ENCODE data around the gene WDR36. TPM values are rescaled to one million over a fixed set of nuclear protein-coding genes. Genes with fewer than 3 reads are reported as not detected.

Gene WDR36
- total and polyA plus RNA-seq, 9 of the 15 experiments (the other 6 are each of a cell fraction or from before 2014, with no cell fraction given), result 25.7 to 68.0 (median 41.5) TPM

- no peak for DNase-seq (ENCODE audit: extremely low read depth in 1 of 4, low spot score in 3 of 4)
- Histone ChIP-seq H3K4me3 (no peak overlapping the region), H2AFZ (ENCODE audit: low read depth, low read length) (no peak overlapping the region), H3K27me3 (ENCODE audit: control insufficient read depth in 2 of 2, insufficient read depth in 2 of 2, low read length in 2 of 2) (no peaks in the 10 kb centered on the region; a peak in 2 of 5 replicates), H3K4me2 (ENCODE audit: insufficient read depth, low read length) (no peak overlapping the region), H3K9me3 (replicated peaks; ENCODE audit: control insufficient read depth, insufficient read depth, low read depth, low read length) (no peaks in the 10 kb centered on the region), H4K20me1 (replicated peaks; ENCODE audit: control insufficient read depth, insufficient read depth, low read length) (no peaks in the 10 kb centered on the region), H3K27ac (ENCODE audit: extremely low read depth, low read depth, low read length) (no peak overlapping the region), H3K4me1 (replicated peaks in 1 of 2; ENCODE audit: control insufficient read depth in 2 of 2, insufficient read depth in 2 of 2, low read length in 2 of 2) (no peaks in the 10 kb centered on the region), H3K36me3 (ENCODE audit: control insufficient read depth, insufficient read depth, low read length) (no peaks in the 10 kb centered on the region), H3K9ac (ENCODE audit: insufficient read depth in 1 of 2, low read depth in 2 of 2, low read length in 2 of 2) (no peak overlapping the region), H3K9me1 (ENCODE audit: control insufficient read depth, insufficient read depth, low read length) (no peaks in the 10 kb centered on the region), H3K79me2 (ENCODE audit: control insufficient read depth, insufficient read depth, low read length) (no peaks in the 10 kb centered on the region)
- no peak for ATAC-seq
- BruUV-seq (replicated peaks), result no TSS peak
- ChIA-PET CTCF (ENCODE audit: low intra/inter-chr PET ratio) (no interaction called here), POLR2A (no interaction called here)
- WGBS (ENCODE audit: insufficient coverage, low coverage, missing lambda C conversion rate), result 6% methylated on average over 3 of the region's 3 CpGs
- FAIRE-seq, result no peak
- intact Hi-C loops (cut with micrococcal nuclease) (no loop called here), in situ Hi-C loops (cut with MboI) (no loop called here)
- no peak for TF ChIP-seq ZBTB26 (CRISPR knock-in tag; IDR thresholded peaks at IDR 0.05)
- TF ChIP-seq, protein P1, sequence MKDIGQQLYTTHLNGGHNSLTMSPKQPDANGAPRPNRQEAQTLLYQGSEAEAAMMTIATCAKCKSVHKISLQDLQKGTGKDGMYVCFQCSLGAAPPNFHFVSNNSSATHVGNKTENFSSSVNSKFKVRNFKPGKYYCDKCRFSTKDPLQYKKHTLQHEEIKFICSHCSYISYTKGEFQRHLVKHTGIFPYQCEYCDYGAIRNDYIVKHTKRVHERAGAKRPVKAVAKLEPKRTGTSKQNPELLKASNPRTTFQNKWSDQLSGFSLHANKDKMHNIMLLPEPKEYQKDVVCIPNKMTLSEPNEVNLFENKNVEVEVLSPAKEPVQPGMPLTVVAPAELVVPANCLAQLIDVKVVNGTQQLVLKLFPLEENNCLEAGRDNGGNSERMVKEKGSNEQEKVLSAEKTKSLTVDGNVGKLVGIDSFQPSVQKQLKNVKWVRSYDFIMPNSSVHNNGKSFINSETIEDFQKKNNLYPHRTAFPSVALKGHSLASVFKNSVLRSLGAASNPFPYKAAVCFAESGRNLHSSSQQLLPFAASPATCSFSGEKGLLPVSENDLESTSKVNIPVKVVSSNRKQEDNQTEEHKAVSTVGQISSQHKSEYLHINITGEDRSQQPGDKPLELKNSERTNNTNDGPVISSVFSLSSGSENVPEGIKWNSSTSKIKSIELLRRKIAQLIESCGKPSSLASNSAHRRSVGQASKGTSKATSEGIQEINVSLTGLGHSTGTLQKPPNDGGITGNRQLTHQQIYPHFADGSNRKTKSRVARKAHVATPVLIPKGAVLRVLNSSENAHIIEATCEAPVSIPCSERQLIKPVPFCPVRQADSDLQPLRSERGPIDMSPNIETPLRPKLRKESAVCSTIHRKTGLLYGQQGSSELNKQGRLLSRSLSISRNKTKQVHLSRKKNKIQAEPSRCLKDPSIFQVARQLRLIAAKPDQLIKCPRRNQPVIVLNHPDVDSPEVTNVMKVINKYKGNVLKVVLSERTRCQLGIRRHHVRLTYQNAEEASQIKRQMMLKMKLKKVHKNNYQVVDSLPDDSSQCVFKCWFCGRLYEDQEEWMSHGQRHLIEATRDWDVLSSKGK (CRISPR knock-in tag; IDR thresholded peaks at IDR 0.05), result no peak
- no peak for TF ChIP-seq FOXP1 (CRISPR knock-in tag; IDR thresholded peaks at IDR 0.05)
- TF ChIP-seq, protein P2, sequence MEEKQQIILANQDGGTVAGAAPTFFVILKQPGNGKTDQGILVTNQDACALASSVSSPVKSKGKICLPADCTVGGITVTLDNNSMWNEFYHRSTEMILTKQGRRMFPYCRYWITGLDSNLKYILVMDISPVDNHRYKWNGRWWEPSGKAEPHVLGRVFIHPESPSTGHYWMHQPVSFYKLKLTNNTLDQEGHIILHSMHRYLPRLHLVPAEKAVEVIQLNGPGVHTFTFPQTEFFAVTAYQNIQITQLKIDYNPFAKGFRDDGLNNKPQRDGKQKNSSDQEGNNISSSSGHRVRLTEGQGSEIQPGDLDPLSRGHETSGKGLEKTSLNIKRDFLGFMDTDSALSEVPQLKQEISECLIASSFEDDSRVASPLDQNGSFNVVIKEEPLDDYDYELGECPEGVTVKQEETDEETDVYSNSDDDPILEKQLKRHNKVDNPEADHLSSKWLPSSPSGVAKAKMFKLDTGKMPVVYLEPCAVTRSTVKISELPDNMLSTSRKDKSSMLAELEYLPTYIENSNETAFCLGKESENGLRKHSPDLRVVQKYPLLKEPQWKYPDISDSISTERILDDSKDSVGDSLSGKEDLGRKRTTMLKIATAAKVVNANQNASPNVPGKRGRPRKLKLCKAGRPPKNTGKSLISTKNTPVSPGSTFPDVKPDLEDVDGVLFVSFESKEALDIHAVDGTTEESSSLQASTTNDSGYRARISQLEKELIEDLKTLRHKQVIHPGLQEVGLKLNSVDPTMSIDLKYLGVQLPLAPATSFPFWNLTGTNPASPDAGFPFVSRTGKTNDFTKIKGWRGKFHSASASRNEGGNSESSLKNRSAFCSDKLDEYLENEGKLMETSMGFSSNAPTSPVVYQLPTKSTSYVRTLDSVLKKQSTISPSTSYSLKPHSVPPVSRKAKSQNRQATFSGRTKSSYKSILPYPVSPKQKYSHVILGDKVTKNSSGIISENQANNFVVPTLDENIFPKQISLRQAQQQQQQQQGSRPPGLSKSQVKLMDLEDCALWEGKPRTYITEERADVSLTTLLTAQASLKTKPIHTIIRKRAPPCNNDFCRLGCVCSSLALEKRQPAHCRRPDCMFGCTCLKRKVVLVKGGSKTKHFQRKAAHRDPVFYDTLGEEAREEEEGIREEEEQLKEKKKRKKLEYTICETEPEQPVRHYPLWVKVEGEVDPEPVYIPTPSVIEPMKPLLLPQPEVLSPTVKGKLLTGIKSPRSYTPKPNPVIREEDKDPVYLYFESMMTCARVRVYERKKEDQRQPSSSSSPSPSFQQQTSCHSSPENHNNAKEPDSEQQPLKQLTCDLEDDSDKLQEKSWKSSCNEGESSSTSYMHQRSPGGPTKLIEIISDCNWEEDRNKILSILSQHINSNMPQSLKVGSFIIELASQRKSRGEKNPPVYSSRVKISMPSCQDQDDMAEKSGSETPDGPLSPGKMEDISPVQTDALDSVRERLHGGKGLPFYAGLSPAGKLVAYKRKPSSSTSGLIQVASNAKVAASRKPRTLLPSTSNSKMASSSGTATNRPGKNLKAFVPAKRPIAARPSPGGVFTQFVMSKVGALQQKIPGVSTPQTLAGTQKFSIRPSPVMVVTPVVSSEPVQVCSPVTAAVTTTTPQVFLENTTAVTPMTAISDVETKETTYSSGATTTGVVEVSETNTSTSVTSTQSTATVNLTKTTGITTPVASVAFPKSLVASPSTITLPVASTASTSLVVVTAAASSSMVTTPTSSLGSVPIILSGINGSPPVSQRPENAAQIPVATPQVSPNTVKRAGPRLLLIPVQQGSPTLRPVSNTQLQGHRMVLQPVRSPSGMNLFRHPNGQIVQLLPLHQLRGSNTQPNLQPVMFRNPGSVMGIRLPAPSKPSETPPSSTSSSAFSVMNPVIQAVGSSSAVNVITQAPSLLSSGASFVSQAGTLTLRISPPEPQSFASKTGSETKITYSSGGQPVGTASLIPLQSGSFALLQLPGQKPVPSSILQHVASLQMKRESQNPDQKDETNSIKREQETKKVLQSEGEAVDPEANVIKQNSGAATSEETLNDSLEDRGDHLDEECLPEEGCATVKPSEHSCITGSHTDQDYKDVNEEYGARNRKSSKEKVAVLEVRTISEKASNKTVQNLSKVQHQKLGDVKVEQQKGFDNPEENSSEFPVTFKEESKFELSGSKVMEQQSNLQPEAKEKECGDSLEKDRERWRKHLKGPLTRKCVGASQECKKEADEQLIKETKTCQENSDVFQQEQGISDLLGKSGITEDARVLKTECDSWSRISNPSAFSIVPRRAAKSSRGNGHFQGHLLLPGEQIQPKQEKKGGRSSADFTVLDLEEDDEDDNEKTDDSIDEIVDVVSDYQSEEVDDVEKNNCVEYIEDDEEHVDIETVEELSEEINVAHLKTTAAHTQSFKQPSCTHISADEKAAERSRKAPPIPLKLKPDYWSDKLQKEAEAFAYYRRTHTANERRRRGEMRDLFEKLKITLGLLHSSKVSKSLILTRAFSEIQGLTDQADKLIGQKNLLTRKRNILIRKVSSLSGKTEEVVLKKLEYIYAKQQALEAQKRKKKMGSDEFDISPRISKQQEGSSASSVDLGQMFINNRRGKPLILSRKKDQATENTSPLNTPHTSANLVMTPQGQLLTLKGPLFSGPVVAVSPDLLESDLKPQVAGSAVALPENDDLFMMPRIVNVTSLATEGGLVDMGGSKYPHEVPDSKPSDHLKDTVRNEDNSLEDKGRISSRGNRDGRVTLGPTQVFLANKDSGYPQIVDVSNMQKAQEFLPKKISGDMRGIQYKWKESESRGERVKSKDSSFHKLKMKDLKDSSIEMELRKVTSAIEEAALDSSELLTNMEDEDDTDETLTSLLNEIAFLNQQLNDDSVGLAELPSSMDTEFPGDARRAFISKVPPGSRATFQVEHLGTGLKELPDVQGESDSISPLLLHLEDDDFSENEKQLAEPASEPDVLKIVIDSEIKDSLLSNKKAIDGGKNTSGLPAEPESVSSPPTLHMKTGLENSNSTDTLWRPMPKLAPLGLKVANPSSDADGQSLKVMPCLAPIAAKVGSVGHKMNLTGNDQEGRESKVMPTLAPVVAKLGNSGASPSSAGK (IDR thresholded peaks at IDR 0.05), result no peak
- TF ChIP-seq ZNF239 (CRISPR knock-in tag; IDR thresholded peaks at IDR 0.05), result no peak
Measured at GRCh38 chr5:111153945-111154344, 61.8 kb downstream of the WDR36 start.
